SK-N-SH (cell line): ENCODE results near the gene CLPSL2. TPM values are rescaled to one million over a fixed set of nuclear protein-coding genes. Genes with fewer than 3 reads are reported as not detected.

Source experiments
- CTCF ChIA-PET: fragments of 300-600, 350-600 bp; formaldehyde crosslinking; extraction: SDS; loops from one replicate; lab custom pipeline; 2021; lab: Yijun Ruan, JAX
- POLR2A ChIA-PET: fragments of 350-600 bp; sonication (Branson Sonifier 250); formaldehyde crosslinking; extraction: SDS; loops from one replicate; lab custom pipeline; 2020; ENCODE audit warnings: antibody characterized with exemption, inconsistent platforms; lab: Yijun Ruan, JAX
- DNase-seq: peaks from one replicate; pipeline ENCODE4 v3.0.0; 2012
- H2AFZ ChIP-seq: fragments of 200-600 bp; sonication (generic); 2 replicates; pipeline ENCODE4 v1.8.1; 2016; ENCODE audit warnings: antibody characterized with exemption, mild to moderate bottlenecking, low read depth
- H3F3A ChIP-seq: fragments of 200-600 bp; sonication (generic); replicated peaks from 2 replicates; pipeline ENCODE3; 2016; ENCODE audit warnings: antibody characterized with exemption, mild to moderate bottlenecking; ENCODE audit not compliant: insufficient read depth
- H3K27ac ChIP-seq, 2 experiments: fragments of 200-500 bp in 1 of 2; fragments of 200-600 bp in 1 of 2; sonication (Bioruptor generic) in 1 of 2; sonication (generic), shearing (Covaris generic) in 1 of 2; 2 replicates each; pipeline versions ENCODE4 v1.5.1 to v1.6.1; 2014 to 2016; ENCODE audit warnings: low read depth in 2 of 2, inconsistent platforms in 1 of 2, low read length in 1 of 2, mild to moderate bottlenecking in 1 of 2, mixed read lengths in 1 of 2
- H3K27me3 ChIP-seq: fragments of 200-600 bp; sonication (generic), shearing (Covaris generic); 2 replicates; pipeline ENCODE4 v1.6.1; 2016; ENCODE audit warnings: mixed run types; ENCODE audit not compliant: insufficient read depth
- H3K36me3 ChIP-seq, 2 experiments: fragments of 200-500 bp in 1 of 2; fragments of 200-600 bp in 1 of 2; sonication (Bioruptor generic) in 1 of 2; sonication (generic) in 1 of 2; replicated peaks in 1 of 2; 2 replicates each; pipeline versions ENCODE3 to v1.5.1; 2014 to 2016; ENCODE audit warnings: low read length in 1 of 2, mild to moderate bottlenecking in 1 of 2; ENCODE audit not compliant: insufficient read depth in 2 of 2, control insufficient read depth in 1 of 2
- H3K4me1 ChIP-seq, 2 experiments: fragments of 200-500 bp in 1 of 2; fragments of 200-600 bp in 1 of 2; sonication (Bioruptor generic) in 1 of 2; sonication (generic), shearing (Covaris generic) in 1 of 2; 2 replicates each; pipeline versions ENCODE4 v1.5.1 to v1.6.1; 2014 to 2016; ENCODE audit warnings: low read depth in 1 of 2, low read length in 1 of 2, mixed run types in 1 of 2; ENCODE audit not compliant: insufficient read depth in 2 of 2, control insufficient read depth in 1 of 2
- H3K4me2 ChIP-seq: fragments of 200-600 bp; sonication (generic), shearing (Covaris generic); 2 replicates; pipeline ENCODE4 v1.6.1; 2017; ENCODE audit warnings: mixed run types
- H3K4me3 ChIP-seq, 2 experiments: fragments of 200-500 bp in 1 of 2; fragments of 200-600 bp in 1 of 2; sonication (Bioruptor generic) in 1 of 2; sonication (generic), shearing (Covaris generic) in 1 of 2; 2 replicates each; pipeline versions ENCODE4 v1.5.1 to v1.8.1; 2014 to 2016; ENCODE audit warnings: low read depth in 2 of 2, inconsistent platforms in 1 of 2, low read length in 1 of 2, mild to moderate bottlenecking in 1 of 2, mixed read lengths in 1 of 2, moderate library complexity in 1 of 2
- H3K79me2 ChIP-seq: fragments of 200-600 bp; sonication (generic); 2 replicates; pipeline ENCODE4 v1.8.1; 2017; ENCODE audit warnings: mild to moderate bottlenecking; ENCODE audit not compliant: insufficient read depth
- H3K9ac ChIP-seq: fragments of 200-600 bp; sonication (generic); 2 replicates; pipeline ENCODE4 v1.6.1; 2017; ENCODE audit warnings: mixed run types
- H3K9me2 ChIP-seq: fragments of 200-600 bp; sonication (generic); 2 replicates; pipeline ENCODE4 v1.6.1; 2017; ENCODE audit warnings: mixed run types
- H3K9me3 ChIP-seq: fragments of 200-600 bp; sonication (generic); 2 replicates; pipeline ENCODE4 v1.6.1; 2017; ENCODE audit warnings: mixed run types, mild to moderate bottlenecking, moderate library complexity
- H4K20me1 ChIP-seq: fragments of 200-600 bp; sonication (generic); 2 replicates; pipeline ENCODE4 v1.6.1; 2017; ENCODE audit warnings: mild to moderate bottlenecking, mixed run types; ENCODE audit not compliant: insufficient read depth
- CHD2 ChIP-seq: fragments of 150-350 bp; IDR thresholded peaks from 2 replicates; pipeline ENCODE4 v1.6.1; 2018; ENCODE audit warnings: low read length; ENCODE audit not compliant: partially characterized antibody
- ELF1 ChIP-seq: IDR thresholded peaks from 2 replicates; pipeline ENCODE4 v1.4.0; 2012
- EP300 ChIP-seq, 2 experiments: IDR thresholded peaks; 2 replicates each; pipeline versions ENCODE4 v1.4.0 to v1.6.1; 2012; ENCODE audit warnings: borderline replicate concordance in 1 of 2, low read depth in 1 of 2, low read length in 1 of 2
- EZH2phosphoT487 ChIP-seq: fragments of 200-600 bp; sonication (generic); IDR thresholded peaks from 2 replicates; pipeline ENCODE4 v1.6.1; 2017; ENCODE audit warnings: low read depth, mixed run types, mild to moderate bottlenecking, antibody characterized with exemption, moderate library complexity, borderline replicate concordance
- GABPA ChIP-seq: IDR thresholded peaks from 2 replicates; pipeline ENCODE4 v1.4.0; 2012; ENCODE audit warnings: low read depth, mild to moderate bottlenecking
- MXI1 ChIP-seq: IDR thresholded peaks from 2 replicates; pipeline ENCODE4 v1.6.1; 2012; ENCODE audit warnings: mild to moderate bottlenecking, low read depth, low read length, improper control_type of control experiment
- NRF1 ChIP-seq: IDR thresholded peaks from 2 replicates; pipeline ENCODE4 v1.6.1; 2012; ENCODE audit warnings: low read depth, mild to moderate bottlenecking, low read length
- RAD21 ChIP-seq: IDR thresholded peaks from 2 replicates; pipeline ENCODE4 v1.6.1; 2012; ENCODE audit warnings: mild to moderate bottlenecking, low read length
- RFX5 ChIP-seq: IDR thresholded peaks from 2 replicates; pipeline ENCODE4 v1.6.1; 2012; ENCODE audit warnings: mild to moderate bottlenecking, improper control_type of control experiment, low read length
- RXRA ChIP-seq: IDR thresholded peaks from 2 replicates; pipeline ENCODE4 v1.4.0; 2012; ENCODE audit warnings: low read depth, mild to moderate bottlenecking, borderline replicate concordance
- SMC3 ChIP-seq: IDR thresholded peaks from 2 replicates; pipeline ENCODE4 v1.6.1; 2012; ENCODE audit warnings: low read depth, low read length, improper control_type of control experiment
- TEAD4 ChIP-seq: IDR thresholded peaks from 2 replicates; pipeline ENCODE4 v1.4.0; 2012; ENCODE audit warnings: mild to moderate bottlenecking, borderline replicate concordance; ENCODE audit not compliant: insufficient read depth
- YY1 ChIP-seq: IDR thresholded peaks from 2 replicates; pipeline ENCODE4 v1.4.0; 2012; ENCODE audit warnings: low read depth, mild to moderate bottlenecking
- WGBS: methylation state at CpG from one replicate; pipeline ENCODE4 v1.1.6; 2017; ENCODE audit warnings: low lambda C conversion rate; 5-methylcytosine and 5-hydroxymethylcytosine counted together
- polyA plus RNA-seq, 3 experiments: library from polyadenylated mRNA; depleted of rRNA; stranded (reverse); fragments of >200 nt; gene quantifications; 2 replicates each; pipeline ENCODE4 v1.2.3, GENCODE V29; 2012
- TF ChIP-seq, protein P1 (sequence below): IDR thresholded peaks from 2 replicates; pipeline ENCODE4 v1.4.0; 2012; ENCODE audit warnings: low read depth
- TF ChIP-seq, protein P2 (sequence below): fragments of 150-350 bp; IDR thresholded peaks from 2 replicates; pipeline ENCODE4 v1.6.1; 2016; ENCODE audit warnings: mild to moderate bottlenecking, low read depth, low read length
- TF ChIP-seq, protein P3 (sequence below): fragments of 200-600 bp; sonication (generic); IDR thresholded peaks from 2 replicates; pipeline ENCODE4 v1.6.1; 2017; ENCODE audit warnings: antibody characterized with exemption, mild to moderate bottlenecking, moderate library complexity
- TF ChIP-seq, protein P4 (sequence below): IDR thresholded peaks from 2 replicates; pipeline ENCODE4 v1.4.0; 2012; ENCODE audit warnings: low read depth, borderline replicate concordance

The CLPSL2 gene
- polyA plus RNA-seq, 1 of the 3 experiments (the other 2 are of a cell fraction), result not detected

DNA sequence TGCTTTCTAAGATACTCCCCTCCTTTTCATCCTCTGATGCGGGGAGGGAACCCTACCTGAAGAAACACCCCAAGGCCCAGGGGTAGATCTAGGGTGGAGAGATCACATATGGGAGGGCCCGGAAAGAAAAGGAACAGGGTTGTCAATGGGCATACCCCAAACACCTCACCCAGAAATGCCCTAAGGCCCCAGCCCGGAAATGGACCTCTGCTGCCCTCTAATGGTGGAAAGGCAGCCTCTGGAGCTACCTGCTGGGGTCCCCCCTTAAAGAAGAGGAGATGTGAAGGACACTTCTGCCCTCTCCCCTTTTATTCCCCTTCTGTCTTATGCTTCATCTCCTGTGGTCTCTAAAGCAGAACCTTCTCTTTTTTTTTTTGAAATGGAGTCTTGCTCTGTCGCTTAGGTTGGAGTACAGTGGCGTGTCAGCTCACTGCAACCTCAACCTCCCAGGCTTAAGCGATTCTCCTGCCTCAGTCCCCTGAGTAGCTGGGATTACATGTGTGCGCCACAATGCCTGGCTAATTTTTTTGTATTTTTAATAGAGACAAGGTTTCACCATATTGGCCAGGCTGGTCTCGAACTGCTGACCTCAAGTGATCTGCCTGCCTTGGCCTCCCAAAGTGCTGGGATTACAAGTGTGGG lies 40.0 kb upstream of the CLPSL2 start:
- peaks cover 5 to 15% of the 10 kb centered on the region in 2 experiments; a peak in 1 of 4 replicates for H3K4me1 ChIP-seq
- no peak overlapping the region; a peak in 1 of 4 replicates for H3K4me3 ChIP-seq
- no peak overlapping the region for H2AFZ ChIP-seq
- WGBS, result 66% methylated on average over 8 of the region's 8 CpGs
- ChIA-PET POLR2A (interaction anchor here (0.6 to 1.2 kb wide), 4 partner anchors 112 to 278 kb away, joined by 4 to 8 read pairs (median 6); no protein-coding TSS in a partner anchor), CTCF (interaction anchor here (0.6 to 11.0 kb wide), 52 partner anchors 8 to 441 kb away, joined by 3 to 271 read pairs (median 7); partner anchors contain the start of genes FANCE, FKBP5, PPARD and TEAD3)
- H3K27me3 ChIP-seq, result no peaks in the 10 kb centered on the region
- no peak for TF ChIP-seq ELF1
- no peak for TF ChIP-seq MXI1
- TF ChIP-seq RXRA, result no peak
- no peak for TF ChIP-seq GABPA
- no peak for TF ChIP-seq NRF1
- TF ChIP-seq CHD2, result no peak
- peak; percentile 85 for TF ChIP-seq SMC3
- TF ChIP-seq, protein P1, sequence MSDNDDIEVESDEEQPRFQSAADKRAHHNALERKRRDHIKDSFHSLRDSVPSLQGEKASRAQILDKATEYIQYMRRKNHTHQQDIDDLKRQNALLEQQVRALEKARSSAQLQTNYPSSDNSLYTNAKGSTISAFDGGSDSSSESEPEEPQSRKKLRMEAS, result no peak
- TF ChIP-seq EP300 (IDR thresholded peaks at IDR 0.05; ENCODE audit: borderline replicate concordance in 1 of 2, low read depth in 1 of 2, low read length in 1 of 2), result no peak
- TF ChIP-seq, protein P2, sequence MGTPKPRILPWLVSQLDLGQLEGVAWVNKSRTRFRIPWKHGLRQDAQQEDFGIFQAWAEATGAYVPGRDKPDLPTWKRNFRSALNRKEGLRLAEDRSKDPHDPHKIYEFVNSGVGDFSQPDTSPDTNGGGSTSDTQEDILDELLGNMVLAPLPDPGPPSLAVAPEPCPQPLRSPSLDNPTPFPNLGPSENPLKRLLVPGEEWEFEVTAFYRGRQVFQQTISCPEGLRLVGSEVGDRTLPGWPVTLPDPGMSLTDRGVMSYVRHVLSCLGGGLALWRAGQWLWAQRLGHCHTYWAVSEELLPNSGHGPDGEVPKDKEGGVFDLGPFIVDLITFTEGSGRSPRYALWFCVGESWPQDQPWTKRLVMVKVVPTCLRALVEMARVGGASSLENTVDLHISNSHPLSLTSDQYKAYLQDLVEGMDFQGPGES, result no peak
- TF ChIP-seq TEAD4, result no peak
- TF ChIP-seq RFX5, result no peak
- TF ChIP-seq, protein P3, sequence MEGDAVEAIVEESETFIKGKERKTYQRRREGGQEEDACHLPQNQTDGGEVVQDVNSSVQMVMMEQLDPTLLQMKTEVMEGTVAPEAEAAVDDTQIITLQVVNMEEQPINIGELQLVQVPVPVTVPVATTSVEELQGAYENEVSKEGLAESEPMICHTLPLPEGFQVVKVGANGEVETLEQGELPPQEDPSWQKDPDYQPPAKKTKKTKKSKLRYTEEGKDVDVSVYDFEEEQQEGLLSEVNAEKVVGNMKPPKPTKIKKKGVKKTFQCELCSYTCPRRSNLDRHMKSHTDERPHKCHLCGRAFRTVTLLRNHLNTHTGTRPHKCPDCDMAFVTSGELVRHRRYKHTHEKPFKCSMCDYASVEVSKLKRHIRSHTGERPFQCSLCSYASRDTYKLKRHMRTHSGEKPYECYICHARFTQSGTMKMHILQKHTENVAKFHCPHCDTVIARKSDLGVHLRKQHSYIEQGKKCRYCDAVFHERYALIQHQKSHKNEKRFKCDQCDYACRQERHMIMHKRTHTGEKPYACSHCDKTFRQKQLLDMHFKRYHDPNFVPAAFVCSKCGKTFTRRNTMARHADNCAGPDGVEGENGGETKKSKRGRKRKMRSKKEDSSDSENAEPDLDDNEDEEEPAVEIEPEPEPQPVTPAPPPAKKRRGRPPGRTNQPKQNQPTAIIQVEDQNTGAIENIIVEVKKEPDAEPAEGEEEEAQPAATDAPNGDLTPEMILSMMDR, result peak; percentile 95
- TF ChIP-seq YY1, result no peak
- TF ChIP-seq, protein P4, sequence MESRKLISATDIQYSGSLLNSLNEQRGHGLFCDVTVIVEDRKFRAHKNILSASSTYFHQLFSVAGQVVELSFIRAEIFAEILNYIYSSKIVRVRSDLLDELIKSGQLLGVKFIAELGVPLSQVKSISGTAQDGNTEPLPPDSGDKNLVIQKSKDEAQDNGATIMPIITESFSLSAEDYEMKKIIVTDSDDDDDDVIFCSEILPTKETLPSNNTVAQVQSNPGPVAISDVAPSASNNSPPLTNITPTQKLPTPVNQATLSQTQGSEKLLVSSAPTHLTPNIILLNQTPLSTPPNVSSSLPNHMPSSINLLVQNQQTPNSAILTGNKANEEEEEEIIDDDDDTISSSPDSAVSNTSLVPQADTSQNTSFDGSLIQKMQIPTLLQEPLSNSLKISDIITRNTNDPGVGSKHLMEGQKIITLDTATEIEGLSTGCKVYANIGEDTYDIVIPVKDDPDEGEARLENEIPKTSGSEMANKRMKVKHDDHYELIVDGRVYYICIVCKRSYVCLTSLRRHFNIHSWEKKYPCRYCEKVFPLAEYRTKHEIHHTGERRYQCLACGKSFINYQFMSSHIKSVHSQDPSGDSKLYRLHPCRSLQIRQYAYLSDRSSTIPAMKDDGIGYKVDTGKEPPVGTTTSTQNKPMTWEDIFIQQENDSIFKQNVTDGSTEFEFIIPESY, result no peak
- peak; percentile 88 for TF ChIP-seq RAD21
- no peak for TF ChIP-seq EZH2phosphoT487
- no peak overlapping the region for H3K4me2 ChIP-seq
- no peak overlapping the region for H3K9ac ChIP-seq
- H3K79me2 ChIP-seq, result no peaks in the 10 kb centered on the region
- no peaks in the 10 kb centered on the region for H3K9me2 ChIP-seq
- peak; percentile 81 for DNase-seq
- H3K27ac ChIP-seq, result no peak overlapping the region
- H3K9me3 ChIP-seq, result no peaks in the 10 kb centered on the region
- no peaks in the 10 kb centered on the region for H4K20me1 ChIP-seq
- H3K36me3 ChIP-seq, result no peaks in the 10 kb centered on the region
- H3F3A ChIP-seq, result no peaks in the 10 kb centered on the region
